Activated CD4-positive, alpha-beta T cell treated with anti-CD3 and anti-CD28 coated beads, Interleukin-10, Interleukin-2, amounts not matched to agents 100 ng/mL and 50 ng/mL, durations not matched to agents 16 hours and 8 hours (primary cell): Measurements from ENCODE around the gene MRPL37.
"Not testable (repeated sequence)": the region's sequence is repeated elsewhere in the genome, so short reads cannot be mapped to it uniquely, and the experiment has no call there.

Experiments
- DNase-seq: peaks from one replicate; pipeline ENCODE4 v3.0.0-alpha.2; 2020

MRPL37 gene

GRCh38 chr1:54172614-54173599, 27.1 kb upstream of the MRPL37 start:
- no peak for DNase-seq

GRCh38 chr1:54173681-54174080, 26.3 kb upstream of the MRPL37 start:
- no peak for DNase-seq

- no peak for DNase-seq
These were observed 25.9 kb upstream of the MRPL37 start for GRCh38 chr1:54174106-54174505.

- no peak for DNase-seq
These were observed 23.2 kb upstream of the MRPL37 start for GRCh38 chr1:54176621-54177327.

- DNase-seq: no peak
These were observed 22.2 kb upstream of the MRPL37 start for GRCh38 chr1:54177726-54178125.

- DNase-seq: no peak
These were observed 21.5 kb upstream of the MRPL37 start for GRCh38 chr1:54178296-54179070.

- DNase-seq: no peak
These were observed 19.1 kb upstream of the MRPL37 start for GRCh38 chr1:54180701-54181360.

- no peak for DNase-seq
These were observed 13.9 kb upstream of the MRPL37 start for GRCh38 chr1:54186056-54186455.

GRCh38 chr1:54188291-54188690, 11.7 kb upstream of the MRPL37 start:
- DNase-seq: no peak

- no peak for DNase-seq
These were observed 9.4 kb upstream of the MRPL37 start for GRCh38 chr1:54190526-54190925.

- no peak for DNase-seq
These were observed 8.4 kb upstream of the MRPL37 start for GRCh38 chr1:54191525-54191924.

- DNase-seq: no peak
These were observed 6.5 kb upstream of the MRPL37 start for GRCh38 chr1:54193453-54193852.

- no peak for DNase-seq
These were observed 709 bp upstream of the MRPL37 start for GRCh38 chr1:54199151-54199764.

- peak; percentile 21 for DNase-seq
These were observed 591 bp downstream of the MRPL37 start for GRCh38 chr1:54200519-54200997.

GRCh38 chr1:54204199-54204598, 4.2 kb downstream of the MRPL37 start:
- no peak for DNase-seq

GRCh38 chr1:54207287-54207686, 7.3 kb downstream of the MRPL37 start:
- DNase-seq: no peak

- not testable (repeated sequence) for DNase-seq
These were observed 7.9 kb downstream of the MRPL37 start for GRCh38 chr1:54207896-54208295.

GRCh38 chr1:54212872-54213271, 12.9 kb downstream of the MRPL37 start:
- no peak for DNase-seq

GRCh38 chr1:54215523-54215922, 15.6 kb downstream of the MRPL37 start:
- DNase-seq: no peak

- no peak for DNase-seq
These were observed 19.1 kb downstream of the MRPL37 start for GRCh38 chr1:54218883-54219687.

GRCh38 chr1:54219688-54220003, 19.7 kb downstream of the MRPL37 start:
- DNase-seq: no peak
